Suprapubic skin (tissue), 4 donors: ENCODE results near the gene PSMA7.

Experiments used
- POLR2A ChIP-seq, 2 donors: fragments of 450-650 bp; IDR thresholded peaks; one replicate each; pipeline ENCODE4 v1.6.1; 2017; ENCODE audit warnings: antibody characterized with exemption in 2 of 2, mild to moderate bottlenecking in 2 of 2, moderate library complexity in 2 of 2
- POLR2AphosphoS5 ChIP-seq, 3 donors: sonication (generic); formaldehyde crosslinking; IDR thresholded peaks; one replicate each; pipeline ENCODE4 v1.6.1; 2017; ENCODE audit warnings: antibody characterized with exemption in 3 of 3
- TF ChIP-seq, protein P1 (sequence below), 2 donors: fragments of 200-600 bp in 1 of 2; fragments of 450-650 bp in 1 of 2; sonication (generic) in 1 of 2; IDR thresholded peaks; one replicate each; pipeline ENCODE4 v1.5.1; 2016 to 2019; ENCODE audit warnings: antibody characterized with exemption in 2 of 2, mild to moderate bottlenecking in 1 of 2, moderate library complexity in 1 of 2

DNA sequence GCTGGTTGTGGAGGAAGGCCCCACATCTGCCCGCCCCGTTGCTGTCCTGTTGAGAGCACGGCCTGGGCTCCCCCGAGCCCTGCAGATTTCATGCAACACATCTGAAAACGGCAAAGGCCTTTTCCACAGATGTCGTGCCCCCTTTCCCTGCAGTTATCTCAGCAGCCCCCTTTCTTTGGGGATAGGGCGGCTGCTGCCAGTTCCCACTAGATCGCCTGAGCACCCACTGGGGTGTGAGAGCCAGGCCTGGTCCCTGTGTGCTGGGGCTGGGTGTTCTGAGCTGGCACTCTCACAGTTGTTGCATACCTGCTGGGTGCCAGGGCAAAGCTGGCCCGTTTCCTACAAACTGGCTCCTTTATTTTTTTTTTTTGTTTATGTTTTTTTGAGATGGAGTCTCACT, 27.3 kb upstream of the PSMA7 start:
- TF ChIP-seq, protein P1, sequence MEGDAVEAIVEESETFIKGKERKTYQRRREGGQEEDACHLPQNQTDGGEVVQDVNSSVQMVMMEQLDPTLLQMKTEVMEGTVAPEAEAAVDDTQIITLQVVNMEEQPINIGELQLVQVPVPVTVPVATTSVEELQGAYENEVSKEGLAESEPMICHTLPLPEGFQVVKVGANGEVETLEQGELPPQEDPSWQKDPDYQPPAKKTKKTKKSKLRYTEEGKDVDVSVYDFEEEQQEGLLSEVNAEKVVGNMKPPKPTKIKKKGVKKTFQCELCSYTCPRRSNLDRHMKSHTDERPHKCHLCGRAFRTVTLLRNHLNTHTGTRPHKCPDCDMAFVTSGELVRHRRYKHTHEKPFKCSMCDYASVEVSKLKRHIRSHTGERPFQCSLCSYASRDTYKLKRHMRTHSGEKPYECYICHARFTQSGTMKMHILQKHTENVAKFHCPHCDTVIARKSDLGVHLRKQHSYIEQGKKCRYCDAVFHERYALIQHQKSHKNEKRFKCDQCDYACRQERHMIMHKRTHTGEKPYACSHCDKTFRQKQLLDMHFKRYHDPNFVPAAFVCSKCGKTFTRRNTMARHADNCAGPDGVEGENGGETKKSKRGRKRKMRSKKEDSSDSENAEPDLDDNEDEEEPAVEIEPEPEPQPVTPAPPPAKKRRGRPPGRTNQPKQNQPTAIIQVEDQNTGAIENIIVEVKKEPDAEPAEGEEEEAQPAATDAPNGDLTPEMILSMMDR (IDR thresholded peaks at IDR 0.05), result no peak
- TF ChIP-seq POLR2A (IDR thresholded peaks at IDR 0.05), result no peak
- no peak for TF ChIP-seq POLR2AphosphoS5 (IDR thresholded peaks at IDR 0.05)
